Measurements from ENCODE around the gene ARSG. TPM values are rescaled to one million over a fixed set of nuclear protein-coding genes. Genes with fewer than 3 reads are reported as not detected.

The ARSG gene
- total and polyA plus RNA-seq, 2 of the 13 experiments (the other 11 are each of a cell fraction or from before 2014, with no cell fraction given), result 3.7 to 15.2 TPM

- TF ChIP-seq ZNF770 (CRISPR knock-in tag; IDR thresholded peaks at IDR 0.05), result peak; percentile 29; the same call in 1 of the 2 replicates
- peak; percentile 83 for TF ChIP-seq HDAC2 (CRISPR knock-in tag; IDR thresholded peaks at IDR 0.05)
- peak; percentile 35; the same call in 1 of the 2 replicates for TF ChIP-seq ZNF609 (CRISPR knock-in tag; IDR thresholded peaks at IDR 0.05; ENCODE audit: borderline replicate concordance)
- TF ChIP-seq POGZ (CRISPR knock-in tag; IDR thresholded peaks at IDR 0.05), result 0 out of 2 replicates have a peak, but pooled peaks have one; percentile 32
- TF ChIP-seq SOX5 (CRISPR knock-in tag; IDR thresholded peaks at IDR 0.05; ENCODE audit: borderline replicate concordance), result no peak; the same call in 1 of the 2 replicates
- TF ChIP-seq MTF1 (CRISPR knock-in tag; IDR thresholded peaks at IDR 0.05), result no peak
- peak in 1 of 2 experiments; percentile 24; a peak in 1 of 4 replicates for TF ChIP-seq KLF16 (CRISPR knock-in tag; IDR thresholded peaks at IDR 0.05)
- peak; percentile 25; the same call in 1 of the 2 replicates for TF ChIP-seq ZNF264 (CRISPR knock-in tag; IDR thresholded peaks at IDR 0.05)
- no peak for TF ChIP-seq IRX3 (CRISPR knock-in tag; IDR thresholded peaks at IDR 0.05; ENCODE audit: borderline replicate concordance, low read depth)
- TF ChIP-seq HNF1A (IDR thresholded peaks at IDR 0.05; ENCODE audit: low read depth), result no peak
- TF ChIP-seq HNF1A (CRISPR knock-in tag; IDR thresholded peaks at IDR 0.05; ENCODE audit: borderline replicate concordance), result no peak; the same call in 1 of the 2 replicates
- no peak for TF ChIP-seq MAF1 (CRISPR knock-in tag; IDR thresholded peaks at IDR 0.05; ENCODE audit: borderline replicate concordance)
- TF ChIP-seq ZGPAT (CRISPR knock-in tag; IDR thresholded peaks at IDR 0.05), result peak; percentile 82; the same call in 1 of the 2 replicates
- TF ChIP-seq NFKB2 (CRISPR knock-in tag; IDR thresholded peaks at IDR 0.05; ENCODE audit: borderline replicate concordance), result peak; percentile 42
- 0 out of 2 replicates have a peak, but pooled peaks have one; percentile 22 for TF ChIP-seq SP5 (CRISPR knock-in tag; IDR thresholded peaks at IDR 0.05; ENCODE audit: borderline replicate concordance, low read depth)
These were observed 767 bp downstream of the ARSG start (continued) for GRCh38 chr17:68291836-68292688.
